CD4-positive, alpha-beta T cell treated with Interleukin-6 for 4 hours (primary cell): Measurements from ENCODE around the gene FRMPD4.

Experiments
- DNase-seq: peaks from one replicate; pipeline ENCODE4 v3.0.0-alpha.2; 2020; ENCODE audit warnings: mixed read lengths

The FRMPD4 gene

GRCh38 chrX:12307961-12308360, 169.7 kb downstream of the FRMPD4 start:
- no peak for DNase-seq

GRCh38 chrX:12308420-12308819, 170.1 kb downstream of the FRMPD4 start:
- DNase-seq = no peak

GRCh38 chrX:12309040-12309743, 170.9 kb downstream of the FRMPD4 start:
- DNase-seq = no peak

GRCh38 chrX:12309744-12310076, 171.4 kb downstream of the FRMPD4 start:
- no peak for DNase-seq

- DNase-seq = no peak
These were observed 176.4 kb downstream of the FRMPD4 start for GRCh38 chrX:12314651-12315050.

- no peak for DNase-seq
These were observed 177.3 kb downstream of the FRMPD4 start for GRCh38 chrX:12315526-12315925.

GRCh38 chrX:12319003-12319519, 180.8 kb downstream of the FRMPD4 start:
- DNase-seq = no peak

GRCh38 chrX:12319992-12320391, 181.7 kb downstream of the FRMPD4 start:
- no peak for DNase-seq

- DNase-seq = no peak
These were observed 183.8 kb downstream of the FRMPD4 start for GRCh38 chrX:12322031-12322430.

GRCh38 chrX:12325171-12325570, 186.9 kb downstream of the FRMPD4 start:
- DNase-seq = no peak

GRCh38 chrX:12327836-12328235, 189.6 kb downstream of the FRMPD4 start:
- no peak for DNase-seq

- no peak for DNase-seq
These were observed 191.2 kb downstream of the FRMPD4 start for GRCh38 chrX:12329476-12329875.

GRCh38 chrX:12330841-12331240, 192.6 kb downstream of the FRMPD4 start:
- no peak for DNase-seq

- no peak for DNase-seq
These were observed 194.6 kb downstream of the FRMPD4 start for GRCh38 chrX:12332786-12333347.

GRCh38 chrX:12339921-12340320, 201.6 kb downstream of the FRMPD4 start:
- DNase-seq = no peak

- no peak for DNase-seq
These were observed 206.7 kb downstream of the FRMPD4 start for GRCh38 chrX:12344954-12345353.

GRCh38 chrX:12349201-12349600, 210.9 kb downstream of the FRMPD4 start:
- no peak for DNase-seq

GRCh38 chrX:12352922-12353321, 214.6 kb downstream of the FRMPD4 start:
- DNase-seq = no peak

- no peak for DNase-seq
These were observed 222.1 kb downstream of the FRMPD4 start for GRCh38 chrX:12360383-12360782.

- DNase-seq = no peak
These were observed 222.8 kb downstream of the FRMPD4 start for GRCh38 chrX:12360986-12361598.

- no peak for DNase-seq
These were observed 224.9 kb downstream of the FRMPD4 start for GRCh38 chrX:12363216-12363615.

GRCh38 chrX:12366440-12366839, 228.2 kb downstream of the FRMPD4 start:
- no peak for DNase-seq

- DNase-seq = no peak
These were observed 229.0 kb downstream of the FRMPD4 start for GRCh38 chrX:12367254-12367653.

GRCh38 chrX:12370497-12370986, 232.3 kb downstream of the FRMPD4 start:
- no peak for DNase-seq
